CD8-positive, alpha-beta memory T cell (primary cell): ENCODE data around the gene CCDC78. TPM values are rescaled to one million over a fixed set of nuclear protein-coding genes. Genes with fewer than 3 reads are reported as not detected.

ENCODE experiments used
- CTCF ChIA-PET: fragments of 350-600 bp; sonication (Branson Sonifier 250); formaldehyde crosslinking; loops from one replicate; lab custom pipeline; 2021; ENCODE audit warnings: antibody characterized with exemption; lab: Charles Lee
- POLR2A ChIA-PET: fragments of 350-600 bp; sonication (Branson Sonifier 250); formaldehyde crosslinking; loops from one replicate; lab custom pipeline; 2021; ENCODE audit warnings: antibody characterized with exemption; lab: Charles Lee
- DNase-seq, 5 donors: peaks; one replicate each; pipeline versions ENCODE4 v3.0.0 to v3.0.0-alpha.2; 2020 to 2022; ENCODE audit warnings: mixed read lengths in 1 of 5
- H3K27ac ChIP-seq: one replicate; pipeline ENCODE4 v1.7.0; 2013; ENCODE audit warnings: low read depth, mild to moderate bottlenecking, low read length, moderate library complexity
- H3K27me3 ChIP-seq: 2 replicates; pipeline ENCODE4 v1.7.0; 2013; ENCODE audit warnings: low read length, mild to moderate bottlenecking; ENCODE audit not compliant: insufficient read depth, poor library complexity, severe bottlenecking
- H3K36me3 ChIP-seq: 2 replicates; pipeline ENCODE4 v1.7.0; 2013; ENCODE audit warnings: mild to moderate bottlenecking, low read length, moderate library complexity; ENCODE audit not compliant: insufficient read depth
- H3K4me1 ChIP-seq: 2 replicates; pipeline ENCODE4 v1.7.0; 2013; ENCODE audit warnings: mild to moderate bottlenecking, low read length, moderate library complexity; ENCODE audit not compliant: insufficient read depth
- H3K4me3 ChIP-seq: 2 replicates; pipeline ENCODE4 v1.7.0; 2013; ENCODE audit warnings: mild to moderate bottlenecking, low read length
- H3K9me3 ChIP-seq: 2 replicates; pipeline ENCODE4 v1.7.0; 2013; ENCODE audit warnings: mild to moderate bottlenecking, low read length
- H3K27ac Mint-ChIP-seq, 8 donors: one replicate each; pipeline ENCODE4 v1.8.0; 2020 to 2021; ENCODE audit warnings: mixed read lengths in 8 of 8, mild to moderate bottlenecking in 6 of 8, inconsistent platforms in 3 of 8, moderate library complexity in 3 of 8
- H3K27me3 Mint-ChIP-seq, 2 donors: one replicate each; pipeline ENCODE4 v1.8.0; 2020 to 2021; ENCODE audit warnings: mixed read lengths in 2 of 2, mild to moderate bottlenecking in 1 of 2, moderate library complexity in 1 of 2
- H3K36me3 Mint-ChIP-seq, 3 donors: one replicate each; pipeline ENCODE4 v1.8.0; 2020 to 2021; ENCODE audit warnings: mixed read lengths in 3 of 3, inconsistent platforms in 1 of 3, mild to moderate bottlenecking in 1 of 3
- H3K4me1 Mint-ChIP-seq, 3 donors: one replicate each; pipeline ENCODE4 v1.8.0; 2020 to 2021; ENCODE audit warnings: mixed read lengths in 3 of 3, inconsistent platforms in 1 of 3, mild to moderate bottlenecking in 1 of 3
- H3K4me3 Mint-ChIP-seq, 7 donors: one replicate each; pipeline ENCODE4 v1.8.0; 2020 to 2021; ENCODE audit warnings: mixed read lengths in 7 of 7, mild to moderate bottlenecking in 6 of 7, moderate library complexity in 4 of 7, inconsistent platforms in 2 of 7
- H3K9me3 Mint-ChIP-seq, 5 donors: one replicate each; pipeline ENCODE4 v1.8.0; 2020 to 2022; ENCODE audit warnings: mixed read lengths in 5 of 5, mild to moderate bottlenecking in 3 of 5, moderate library complexity in 2 of 5, inconsistent platforms in 1 of 5
- polyA plus RNA-seq: library from polyadenylated mRNA; unstranded; fragments of 300-500 nt; fragmentation: Illumina TruSeq; gene quantifications from one replicate; pipeline ENCODE4 v1.2.3, GENCODE V29; 2021
- total RNA-seq, 2 experiments: library from RNA; stranded (reverse); gene quantifications; one replicate each; pipeline ENCODE4 v1.2.3, GENCODE V29; 2021

Gene CCDC78
- total and polyA plus RNA-seq, 3 experiments from 2014 or later = 0.53 to 9.9 (median 9.8) TPM

GRCh38 chr16:709566-710499 lies 16.4 kb downstream of the CCDC78 start:
- POLR2A ChIA-PET = interaction anchor here (0.6 kb wide), 2 partner anchors 73 to 387 kb away, joined by 3 to 6 read pairs; no protein-coding TSS in a partner anchor
- Mint-ChIP-seq H3K27me3 (peaks cover 25 to 46% of the 10 kb centered on the region in 2 donors), H3K36me3 (no peaks in the 10 kb centered on the region), H3K4me1 (peaks cover 1 to 13% (median 4%) of the 10 kb centered on the region in 3 donors), H3K4me3 (no peak overlapping the region), H3K9me3 (no peaks in the 10 kb centered on the region), H3K27ac (no peak overlapping the region)
- Histone ChIP-seq H3K36me3 (no peaks in the 10 kb centered on the region), H3K4me3 (no peak overlapping the region), H3K27ac (no peak overlapping the region), H3K4me1 (peaks cover 4% of the 10 kb centered on the region), H3K9me3 (no peaks in the 10 kb centered on the region), H3K27me3 (peaks cover 43% of the 10 kb centered on the region)
- CTCF ChIA-PET = interaction anchor here (1.2 to 22.8 kb wide), 8 partner anchors 9 to 393 kb away, joined by 3 to 332 read pairs (median 5); partner anchors contain the start of genes ANTKMT, CCDC78, CHTF18 and CIAO3
- DNase-seq = no peak

- peaks cover 26 to 46% of the 10 kb centered on the region in 2 donors for H3K27me3 Mint-ChIP-seq
Observed at GRCh38 chr16:708959-709358, 17.3 kb downstream of the CCDC78 start.

GRCh38 chr16:708019-708418 lies 18.2 kb downstream of the CCDC78 start:
- Histone ChIP-seq H3K36me3 (no peaks in the 10 kb centered on the region), H3K27ac (no peak overlapping the region), H3K27me3 (peaks cover 56% of the 10 kb centered on the region), H3K9me3 (no peaks in the 10 kb centered on the region), H3K4me1 (no peaks in the 10 kb centered on the region), H3K4me3 (no peak overlapping the region)
- Mint-ChIP-seq H3K27me3 (peaks cover 28 to 46% of the 10 kb centered on the region in 2 donors), H3K4me3 (peak overlapping the region in 3 of 7 donors; percentile 33 to 47 (median 44)), H3K4me1 (peaks cover 1 to 13% (median 4%) of the 10 kb centered on the region in 3 donors), H3K36me3 (no peaks in the 10 kb centered on the region), H3K27ac (no peak overlapping the region), H3K9me3 (no peaks in the 10 kb centered on the region)
- CTCF ChIA-PET = interaction anchor here (2.3 to 22.8 kb wide), 2 partner anchors 13 to 28 kb away, joined by 11 to 332 read pairs; partner anchors contain the start of genes ANTKMT, CIAO3 and HAGHL
- DNase-seq = no peak
- POLR2A ChIA-PET = no interaction called here

More at GRCh38 chr16:708959-709358, 17.3 kb downstream of the CCDC78 start:
- Histone ChIP-seq H3K9me3 (no peaks in the 10 kb centered on the region), H3K4me3 (no peak overlapping the region), H3K4me1 (no peaks in the 10 kb centered on the region), H3K27me3 (peaks cover 50% of the 10 kb centered on the region), H3K27ac (no peak overlapping the region), H3K36me3 (no peaks in the 10 kb centered on the region)
- Mint-ChIP-seq H3K9me3 (no peaks in the 10 kb centered on the region), H3K4me3 (no peak overlapping the region), H3K27ac (no peak overlapping the region), H3K4me1 (peaks cover 1 to 13% (median 4%) of the 10 kb centered on the region in 3 donors), H3K36me3 (no peaks in the 10 kb centered on the region)
- ChIA-PET POLR2A (interaction anchor here (0.6 kb wide), 2 partner anchors 72 to 388 kb away, joined by 3 to 6 read pairs; no protein-coding TSS in a partner anchor), CTCF (interaction anchor here (1.6 to 22.8 kb wide), 4 partner anchors 10 to 76 kb away, joined by 4 to 332 read pairs (median 57); partner anchors contain the start of genes CHTF18, CIAO3, HAGHL and RPUSD1)
- no peak for DNase-seq

- H3K4me3 Mint-ChIP-seq = no peak overlapping the region
- H3K9me3 ChIP-seq = no peaks in the 10 kb centered on the region
Observed at GRCh38 chr16:707062-707538, 19.1 kb downstream of the CCDC78 start.

DNA sequence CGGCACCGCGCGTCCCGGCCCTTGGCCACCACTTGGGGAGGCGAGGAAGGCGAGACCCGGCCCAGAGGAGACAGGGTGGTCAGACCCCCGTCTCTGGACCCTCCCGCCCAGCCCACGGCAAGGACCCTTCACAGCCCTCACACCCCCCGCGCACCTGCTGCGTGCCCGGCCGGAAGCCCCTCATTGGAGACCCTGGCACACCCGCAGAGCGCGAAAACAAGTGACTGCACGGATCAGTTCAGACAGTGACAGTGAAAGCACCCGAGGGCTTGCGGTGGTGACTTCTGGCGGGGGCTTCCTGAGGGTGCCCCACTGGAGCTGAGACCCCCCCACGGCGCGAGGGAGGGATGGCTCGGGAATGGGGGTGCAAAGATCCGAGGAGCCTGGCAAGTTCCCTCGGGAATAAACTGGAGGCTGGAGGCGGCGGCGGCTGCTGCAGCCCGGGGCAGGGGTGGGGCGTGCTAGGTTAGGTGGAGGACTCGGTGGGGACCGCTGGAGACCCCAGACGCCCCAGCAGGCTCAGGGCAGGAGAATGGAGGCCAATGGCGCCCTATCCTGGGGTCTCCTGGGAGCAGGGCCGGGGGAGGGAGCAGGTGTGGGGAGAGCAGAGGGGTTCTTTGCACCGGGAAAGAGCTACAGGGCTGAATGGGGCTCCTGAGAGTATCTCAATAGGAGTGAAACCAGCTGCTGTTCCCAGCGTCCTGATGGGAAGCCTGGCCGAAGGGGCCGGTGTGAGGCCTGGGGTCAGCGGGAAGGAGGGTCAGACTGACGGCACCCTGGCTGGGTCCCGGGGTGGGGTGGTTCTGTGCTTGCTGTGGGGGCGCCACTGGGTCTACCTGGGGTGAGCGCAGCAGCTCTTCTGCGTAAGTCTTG lies 19.8 kb downstream of the CCDC78 start:
- H3K27ac Mint-ChIP-seq = no peak overlapping the region
- POLR2A ChIA-PET = no interaction called here

More at GRCh38 chr16:707062-707538, 19.1 kb downstream of the CCDC78 start:
- Histone ChIP-seq H3K27me3 (peaks cover 64% of the 10 kb centered on the region), H3K36me3 (no peaks in the 10 kb centered on the region), H3K4me1 (no peaks in the 10 kb centered on the region), H3K4me3 (no peak overlapping the region), H3K27ac (no peak overlapping the region)
- Mint-ChIP-seq H3K27me3 (peaks cover 36 to 51% of the 10 kb centered on the region in 2 donors), H3K36me3 (no peaks in the 10 kb centered on the region), H3K4me1 (peaks cover 0 to 13% (median 4%) of the 10 kb centered on the region in 3 donors), H3K9me3 (no peaks in the 10 kb centered on the region), H3K27ac (no peak overlapping the region)
- DNase-seq = no peak
- CTCF ChIA-PET = interaction anchor here (2.3 to 22.8 kb wide), 2 partner anchors 14 to 29 kb away, joined by 11 to 332 read pairs; partner anchors contain the start of genes ANTKMT, CIAO3 and HAGHL
- POLR2A ChIA-PET = interaction anchor here (0.9 kb wide), 1 partner anchor 12 kb away, joined by 4 read pairs; no protein-coding TSS in a partner anchor

GRCh38 chr16:705431-706188 lies 20.6 kb downstream of the CCDC78 start, which contains the start of gene FBXL16:
TSS of gene FBXL16 (minus strand) at chr16:705801. CDS start at chr16:697405, 8,396 bp downstream.
- Mint-ChIP-seq H3K4me3 (peak within 1 kb of the TSS in 3 of 7 donors; percentile 29 to 81 (median 41)), H3K36me3 (no peaks in the 10 kb centered on the region), H3K27me3 (peaks cover 36 to 47% of the 10 kb centered on the region in 2 donors), H3K27ac (no peak within 1 kb of the TSS), H3K9me3 (no peaks in the 10 kb centered on the region), H3K4me1 (peaks cover 0 to 17% (median 4%) of the 10 kb centered on the region in 3 donors)
- ChIA-PET POLR2A (no interaction called here), CTCF (interaction anchor here (22.8 kb wide), 1 partner anchor 31 kb away, joined by 332 read pairs; the partner anchor contains the start of genes CIAO3 and HAGHL)
- H3K4me1 ChIP-seq = peaks cover 5% of the 10 kb centered on the region
- no peak within 1 kb of the TSS for H3K4me3 ChIP-seq
- DNase-seq = no peak
- H3K27ac ChIP-seq = no peak within 1 kb of the TSS
- no peaks in the 10 kb centered on the region for H3K36me3 ChIP-seq
- peaks cover 69% of the 10 kb centered on the region for H3K27me3 ChIP-seq
- no peaks in the 10 kb centered on the region for H3K9me3 ChIP-seq

More for the DNA sequence above, 19.8 kb downstream of the CCDC78 start:
- H3K9me3 Mint-ChIP-seq = no peaks in the 10 kb centered on the region
- H3K4me3 ChIP-seq = no peak overlapping the region
- no peaks in the 10 kb centered on the region for H3K9me3 ChIP-seq
- peaks cover 0 to 13% (median 4%) of the 10 kb centered on the region in 3 donors for H3K4me1 Mint-ChIP-seq
- DNase-seq = no peak
- peaks cover 36 to 51% of the 10 kb centered on the region in 2 donors for H3K27me3 Mint-ChIP-seq
- H3K36me3 ChIP-seq = no peaks in the 10 kb centered on the region
- no peak overlapping the region for H3K27ac ChIP-seq
- H3K36me3 Mint-ChIP-seq = no peaks in the 10 kb centered on the region
- CTCF ChIA-PET = interaction anchor here (2.3 to 22.8 kb wide), 2 partner anchors 15 to 30 kb away, joined by 11 to 332 read pairs; partner anchors contain the start of genes ANTKMT, CIAO3 and HAGHL
- no peaks in the 10 kb centered on the region for H3K4me1 ChIP-seq
- peak overlapping the region in 3 of 7 donors; percentile 29 to 81 (median 41) for H3K4me3 Mint-ChIP-seq
- peaks cover 70% of the 10 kb centered on the region for H3K27me3 ChIP-seq
